ENCODE results near the gene MEF2D.
A peak's percentile ranks its signal among the peaks of the same experiment; 100 is the strongest.

The MEF2D gene

DNA sequence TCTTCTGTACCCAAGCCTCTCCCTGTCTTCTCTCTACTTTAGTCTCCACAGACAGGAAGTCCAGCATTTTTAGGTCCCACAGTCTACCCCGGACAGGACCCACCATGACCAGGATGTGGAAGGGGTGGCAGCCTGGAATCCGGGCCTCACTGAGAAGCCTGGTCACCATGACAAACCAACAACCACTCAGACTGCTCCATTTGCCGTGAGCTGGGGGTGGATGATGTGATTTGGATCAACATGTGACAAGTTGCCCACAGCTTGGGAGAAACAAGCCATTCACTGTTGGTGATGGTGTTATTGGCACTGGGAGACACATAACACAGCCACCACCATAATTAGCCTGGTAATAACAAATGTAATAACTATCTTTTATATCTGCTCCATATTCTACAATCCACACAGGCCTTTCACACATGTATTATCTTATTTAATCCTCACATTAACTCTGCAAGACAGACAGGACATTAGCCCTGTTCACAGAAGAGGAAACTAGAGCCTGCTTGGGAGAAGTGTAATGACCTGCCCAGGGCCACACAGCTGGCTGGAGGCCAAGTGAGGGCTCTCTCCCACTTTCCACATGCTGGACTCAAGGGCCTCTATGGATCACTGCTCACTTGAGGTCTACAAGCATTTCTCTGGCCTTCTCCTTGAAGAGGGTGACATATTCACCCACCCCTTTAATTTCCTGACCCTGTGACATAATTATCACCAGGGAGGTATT, 22.9 kb downstream of the MEF2D start:
- TF ChIP-seq TOX (CRISPR knock-in tag; IDR thresholded peaks at IDR 0.05; ENCODE audit: borderline replicate concordance) = no peak
- TF ChIP-seq ISL1 (CRISPR knock-in tag; IDR thresholded peaks at IDR 0.05) = no peak
- TF ChIP-seq ZNF565 (CRISPR knock-in tag; conservative IDR thresholded peaks at IDR 0.05; ENCODE audit: low read depth) = no peak
- TF ChIP-seq ZC3H10 (CRISPR knock-in tag; IDR thresholded peaks at IDR 0.05) = no peak
- TF ChIP-seq OSR1 (CRISPR knock-in tag; IDR thresholded peaks at IDR 0.05) = no peak
- TF ChIP-seq ARNTL (CRISPR knock-in tag; IDR thresholded peaks at IDR 0.05; ENCODE audit: borderline replicate concordance, low read depth) = no peak
- TF ChIP-seq RARB (CRISPR knock-in tag; IDR thresholded peaks at IDR 0.05) = no peak
- no peak for TF ChIP-seq CSDC2 (CRISPR knock-in tag; IDR thresholded peaks at IDR 0.05)
- TF ChIP-seq CSRNP3 (CRISPR knock-in tag; IDR thresholded peaks at IDR 0.05) = no peak
- TF ChIP-seq ESRRG (CRISPR knock-in tag; IDR thresholded peaks at IDR 0.05) = no peak
- no peak for TF ChIP-seq POU6F1 (CRISPR knock-in tag; IDR thresholded peaks at IDR 0.05; ENCODE audit: borderline replicate concordance, low read depth)
- TF ChIP-seq ZNF70 (CRISPR knock-in tag; IDR thresholded peaks at IDR 0.05) = no peak
- no peak for TF ChIP-seq ZFP3 (CRISPR knock-in tag; IDR thresholded peaks at IDR 0.05)
- no peak for TF ChIP-seq BACH2 (CRISPR knock-in tag; IDR thresholded peaks at IDR 0.05; ENCODE audit: borderline replicate concordance)
- TF ChIP-seq SNAI2 (CRISPR knock-in tag; IDR thresholded peaks at IDR 0.05) = no peak
- TF ChIP-seq, protein P1, sequence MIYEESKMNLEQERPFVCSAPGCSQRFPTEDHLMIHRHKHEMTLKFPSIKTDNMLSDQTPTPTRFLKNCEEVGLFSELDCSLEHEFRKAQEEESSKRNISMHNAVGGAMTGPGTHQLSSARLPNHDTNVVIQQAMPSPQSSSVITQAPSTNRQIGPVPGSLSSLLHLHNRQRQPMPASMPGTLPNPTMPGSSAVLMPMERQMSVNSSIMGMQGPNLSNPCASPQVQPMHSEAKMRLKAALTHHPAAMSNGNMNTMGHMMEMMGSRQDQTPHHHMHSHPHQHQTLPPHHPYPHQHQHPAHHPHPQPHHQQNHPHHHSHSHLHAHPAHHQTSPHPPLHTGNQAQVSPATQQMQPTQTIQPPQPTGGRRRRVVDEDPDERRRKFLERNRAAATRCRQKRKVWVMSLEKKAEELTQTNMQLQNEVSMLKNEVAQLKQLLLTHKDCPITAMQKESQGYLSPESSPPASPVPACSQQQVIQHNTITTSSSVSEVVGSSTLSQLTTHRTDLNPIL (CRISPR knock-in tag; IDR thresholded peaks at IDR 0.05; ENCODE audit: low read depth) = no peak
- no peak for TF ChIP-seq GLIS3 (CRISPR knock-in tag; IDR thresholded peaks at IDR 0.05)
- TF ChIP-seq ZFP30 (CRISPR knock-in tag; IDR thresholded peaks at IDR 0.05) = no peak
- TF ChIP-seq ZNF8 (CRISPR knock-in tag; IDR thresholded peaks at IDR 0.05) = no peak
- no peak for TF ChIP-seq TSHZ2 (CRISPR knock-in tag; IDR thresholded peaks at IDR 0.05)
- no peak for ATAC-seq

- ATAC-seq = peak; percentile 32
- TF ChIP-seq POU6F1 (CRISPR knock-in tag; IDR thresholded peaks at IDR 0.05; ENCODE audit: borderline replicate concordance, low read depth) (no peak), TCF4 (CRISPR knock-in tag; IDR thresholded peaks at IDR 0.05; ENCODE audit: borderline replicate concordance) (no peak), TSHZ2 (CRISPR knock-in tag; IDR thresholded peaks at IDR 0.05) (no peak), ZNF8 (CRISPR knock-in tag; IDR thresholded peaks at IDR 0.05) (no peak), RARB (CRISPR knock-in tag; IDR thresholded peaks at IDR 0.05) (no peak), SNAI2 (CRISPR knock-in tag; IDR thresholded peaks at IDR 0.05) (no peak), ZNF70 (CRISPR knock-in tag; IDR thresholded peaks at IDR 0.05) (no peak), OSR1 (CRISPR knock-in tag; IDR thresholded peaks at IDR 0.05) (no peak), ZC3H10 (CRISPR knock-in tag; IDR thresholded peaks at IDR 0.05) (no peak), TOX (CRISPR knock-in tag; IDR thresholded peaks at IDR 0.05; ENCODE audit: borderline replicate concordance) (no peak)
- TF ChIP-seq, protein P1 (CRISPR knock-in tag; IDR thresholded peaks at IDR 0.05; ENCODE audit: low read depth) = no peak
- TF ChIP-seq, protein P2, sequence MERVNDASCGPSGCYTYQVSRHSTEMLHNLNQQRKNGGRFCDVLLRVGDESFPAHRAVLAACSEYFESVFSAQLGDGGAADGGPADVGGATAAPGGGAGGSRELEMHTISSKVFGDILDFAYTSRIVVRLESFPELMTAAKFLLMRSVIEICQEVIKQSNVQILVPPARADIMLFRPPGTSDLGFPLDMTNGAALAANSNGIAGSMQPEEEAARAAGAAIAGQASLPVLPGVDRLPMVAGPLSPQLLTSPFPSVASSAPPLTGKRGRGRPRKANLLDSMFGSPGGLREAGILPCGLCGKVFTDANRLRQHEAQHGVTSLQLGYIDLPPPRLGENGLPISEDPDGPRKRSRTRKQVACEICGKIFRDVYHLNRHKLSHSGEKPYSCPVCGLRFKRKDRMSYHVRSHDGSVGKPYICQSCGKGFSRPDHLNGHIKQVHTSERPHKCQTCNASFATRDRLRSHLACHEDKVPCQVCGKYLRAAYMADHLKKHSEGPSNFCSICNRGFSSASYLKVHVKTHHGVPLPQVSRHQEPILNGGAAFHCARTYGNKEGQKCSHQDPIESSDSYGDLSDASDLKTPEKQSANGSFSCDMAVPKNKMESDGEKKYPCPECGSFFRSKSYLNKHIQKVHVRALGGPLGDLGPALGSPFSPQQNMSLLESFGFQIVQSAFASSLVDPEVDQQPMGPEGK (CRISPR knock-in tag; IDR thresholded peaks at IDR 0.05; ENCODE audit: borderline replicate concordance) = no peak
These were observed 23.9 kb downstream of the MEF2D start for GRCh38 chr1:156476501-156477298.
